Upper lobe of left lung (tissue), 4 donors: ENCODE results near the gene TPP2.

Experiments
- CTCF ChIP-seq, 6 experiments: fragments of 450-650 bp in 4 of 6; fragments of 200-600 bp in 2 of 6; sonication (generic) in 2 of 6; IDR thresholded peaks; one replicate each; pipeline ENCODE4 v1.5.1; 2016 to 2019; ENCODE audit warnings: antibody characterized with exemption in 6 of 6
- EP300 ChIP-seq, 4 donors: sonication (generic); formaldehyde crosslinking; IDR thresholded peaks; one replicate each; pipeline ENCODE4 v1.5.1; 2017; ENCODE audit warnings: antibody characterized with exemption in 4 of 4, control low read depth in 2 of 4

GRCh38 chr13:102699504-102699903 is 102.7 kb downstream of the TPP2 start:
- TF ChIP-seq EP300 (IDR thresholded peaks at IDR 0.05) (no peak), CTCF (IDR thresholded peaks at IDR 0.05) (no peak)
